DMS114 treated with DMSO at 0.1 percent for 48 hours (cell line): ENCODE results near the gene TPX2.

ENCODE experiments used
- DNase-seq: peaks from one replicate; lab custom pipeline; 2025; ENCODE audit not compliant: unreplicated experiment; lab: John Stamatoyannopoulos, UW

TPX2 gene

DNA sequence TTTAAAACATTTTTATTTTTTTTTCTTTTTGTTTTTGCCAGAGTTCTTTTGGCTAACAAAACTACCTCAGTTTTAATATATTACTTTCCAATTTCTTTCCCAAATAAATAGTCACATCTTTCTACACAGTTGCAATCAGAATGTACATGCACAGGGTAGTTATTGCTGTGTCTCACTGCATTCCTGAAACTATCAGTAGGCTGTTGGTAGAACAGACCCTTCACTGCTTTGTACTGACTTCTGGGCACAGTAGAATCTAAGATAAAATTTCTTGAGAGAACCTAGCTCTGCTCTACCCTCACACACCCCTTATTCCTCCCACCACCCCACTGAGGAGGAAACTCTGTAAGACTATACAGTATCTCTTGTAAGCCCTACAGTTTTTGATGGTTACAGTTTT, 19.9 kb downstream of the TPX2 start:
- no peak for DNase-seq

DNA sequence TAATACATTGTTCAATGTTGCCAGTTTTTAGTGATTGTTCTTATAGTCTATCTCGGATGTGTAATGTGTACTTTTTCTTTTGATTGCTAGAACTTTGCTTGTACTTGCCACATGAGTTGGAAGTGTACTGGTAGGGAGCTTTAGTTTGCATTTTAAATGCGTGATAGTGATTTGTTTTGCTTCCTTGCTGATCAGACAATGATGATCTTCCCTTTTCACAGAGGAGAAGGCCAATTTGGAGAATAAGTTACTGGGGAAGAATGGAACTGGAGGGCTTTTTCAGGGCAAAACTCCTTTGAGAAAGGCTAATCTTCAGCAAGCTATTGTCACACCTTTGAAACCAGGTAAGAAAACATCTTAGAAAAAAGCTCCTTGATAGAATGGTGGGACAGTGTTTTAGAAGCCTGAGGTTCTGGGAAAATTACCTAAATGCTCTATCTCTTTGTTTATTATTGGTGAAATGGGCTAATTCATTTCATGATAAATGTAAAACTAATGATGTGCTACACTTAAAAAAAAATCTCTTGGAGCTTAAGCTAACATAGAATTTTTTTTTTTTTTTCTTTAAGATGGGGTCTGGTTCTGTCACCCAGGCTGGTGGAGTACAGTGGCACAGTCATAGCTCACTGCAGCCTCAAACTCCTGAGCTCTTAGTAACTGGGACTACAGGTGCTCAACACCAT, 20.9 kb downstream of the TPX2 start:
- no peak for DNase-seq

- DNase-seq = no peak
Observed at GRCh38 chr20:31760519-31761240, 21.6 kb downstream of the TPX2 start.

DNA sequence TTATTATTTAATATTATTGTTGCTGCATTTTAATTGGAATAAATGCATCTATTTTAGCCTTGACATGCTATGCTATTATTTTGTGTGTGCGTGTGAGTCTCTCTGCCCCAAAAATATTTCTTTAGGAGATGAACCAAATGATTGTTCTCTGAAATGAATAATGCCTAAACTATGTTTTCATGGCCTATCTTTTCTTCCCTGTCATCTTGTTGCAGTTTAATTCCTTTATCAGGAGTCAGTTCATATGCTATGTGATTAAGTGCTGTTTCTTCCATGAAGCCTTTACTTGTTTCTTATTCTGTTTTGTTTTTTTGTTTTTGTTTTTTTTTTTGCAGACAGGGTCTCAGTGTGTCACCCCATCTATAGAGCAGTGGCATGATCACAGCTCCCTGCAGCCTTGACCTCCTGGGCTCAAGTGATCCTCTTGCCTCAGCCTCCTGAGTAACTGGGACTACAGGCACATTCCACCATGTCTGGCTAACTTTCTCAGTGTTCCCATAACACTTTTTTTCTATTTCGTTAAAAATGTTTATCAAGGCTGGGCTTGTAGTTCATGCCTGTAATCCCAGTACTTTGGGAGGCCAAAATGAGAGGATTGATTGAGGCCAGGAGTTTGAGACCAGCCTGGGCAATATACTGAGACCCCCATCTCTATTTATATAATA, 25.7 kb downstream of the TPX2 start:
- no peak for DNase-seq

GRCh38 chr20:31767805-31768204, 28.7 kb downstream of the TPX2 start:
- no peak for DNase-seq

DNA sequence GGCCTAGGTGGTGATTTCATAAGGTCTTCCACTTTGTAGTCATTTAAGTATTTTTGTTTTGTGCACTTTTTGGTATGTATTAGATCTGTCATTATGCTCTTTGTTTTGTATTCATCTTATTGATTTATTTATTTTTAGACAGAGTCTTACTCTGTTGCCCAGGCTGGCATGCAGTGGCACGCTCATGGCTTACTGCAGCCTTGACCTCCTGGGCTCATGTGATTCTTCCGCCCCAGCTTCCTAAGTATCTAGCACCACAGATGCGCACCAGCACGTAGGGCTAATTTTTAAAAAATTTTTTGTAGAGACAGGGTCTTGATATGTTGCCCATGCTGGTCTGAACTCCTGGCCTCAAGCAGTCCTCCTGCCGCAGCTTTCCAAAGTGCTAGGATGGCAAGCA, 30.6 kb downstream of the TPX2 start:
- no peak for DNase-seq

- DNase-seq = no peak
Observed at GRCh38 chr20:31770243-31770642, 31.2 kb downstream of the TPX2 start.

GRCh38 chr20:31774408-31774807, 35.3 kb downstream of the TPX2 start:
- DNase-seq = no peak

DNA sequence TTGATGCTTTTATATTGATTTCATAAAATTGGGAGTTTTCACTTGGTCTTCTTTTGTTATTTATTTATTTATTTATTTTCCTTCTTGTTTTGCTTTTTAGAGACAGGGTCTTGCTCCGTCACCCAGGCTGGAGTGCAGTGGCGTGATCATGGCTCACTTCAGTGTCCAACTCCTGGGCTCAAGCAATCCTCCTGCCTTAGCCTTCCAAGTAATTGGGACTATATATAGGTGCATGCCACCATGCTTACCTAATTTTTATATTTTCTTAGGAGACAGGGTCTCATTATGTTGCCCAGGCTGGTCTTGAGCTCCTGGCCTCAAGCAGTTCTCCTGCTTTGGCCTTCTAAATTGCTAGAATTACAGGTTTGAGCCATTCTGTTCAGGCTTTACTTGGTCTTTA, 41.7 kb downstream of the TPX2 start:
- DNase-seq = no peak

GRCh38 chr20:31781945-31782344, 42.9 kb downstream of the TPX2 start:
- no peak for DNase-seq

DNA sequence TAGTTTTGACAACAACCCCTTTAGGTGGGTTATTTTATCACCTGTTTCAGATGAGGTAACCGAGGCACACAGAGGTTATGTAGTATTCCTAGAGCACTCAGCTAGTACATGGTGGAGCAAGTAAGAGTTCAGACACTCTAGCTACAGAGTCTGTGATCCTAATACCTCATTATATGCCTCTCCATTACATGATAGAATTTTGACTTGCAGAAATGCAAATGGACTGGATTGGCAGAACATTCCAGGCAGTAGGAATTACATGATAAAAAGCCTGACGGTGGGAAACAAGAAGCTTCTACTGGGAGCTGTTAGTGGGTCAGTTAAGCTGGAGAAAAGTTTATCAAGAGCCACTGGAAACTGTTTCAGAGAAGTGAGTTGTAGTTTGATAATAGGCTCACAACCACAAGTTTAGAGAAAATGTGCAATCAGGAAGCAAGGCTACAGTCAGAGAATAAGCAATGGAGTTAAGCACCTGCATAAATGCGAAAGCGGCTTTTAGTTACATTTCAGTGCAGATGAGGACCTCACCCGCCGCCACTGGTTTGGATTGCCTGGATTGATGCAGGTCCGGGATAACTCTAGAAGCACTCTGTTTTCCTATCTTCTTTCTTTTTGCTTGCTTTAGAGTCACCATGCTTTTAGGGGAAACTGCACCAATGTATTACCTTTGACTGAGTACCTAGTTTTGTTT, 45.4 kb downstream of the TPX2 start:
- no peak for DNase-seq

- DNase-seq = no peak
Observed at GRCh38 chr20:31785089-31785488, 46.0 kb downstream of the TPX2 start.

- DNase-seq = no peak
Observed at GRCh38 chr20:31788578-31788977, 49.5 kb downstream of the TPX2 start.

GRCh38 chr20:31790401-31790800, 51.3 kb downstream of the TPX2 start:
- DNase-seq = no peak

DNA sequence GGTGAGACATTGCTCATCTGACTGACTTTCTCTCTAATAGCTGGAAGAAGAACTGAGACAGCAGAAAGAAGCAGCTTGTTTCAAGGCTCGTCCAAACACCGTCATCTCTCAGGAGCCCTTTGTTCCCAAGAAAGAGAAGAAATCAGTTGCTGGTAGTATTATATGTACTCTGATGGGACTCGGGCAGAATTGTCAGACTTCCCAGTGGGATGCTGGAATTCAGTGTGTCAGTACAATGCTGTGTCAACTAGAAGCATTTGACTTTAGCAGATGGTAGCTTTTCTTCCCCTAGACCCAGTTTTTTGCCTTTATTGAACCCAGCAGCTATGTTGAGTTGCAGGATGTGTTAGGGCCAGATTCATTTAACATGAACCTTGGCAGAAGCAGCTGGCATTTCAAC, 58.3 kb downstream of the TPX2 start:
- DNase-seq = no peak

DNA sequence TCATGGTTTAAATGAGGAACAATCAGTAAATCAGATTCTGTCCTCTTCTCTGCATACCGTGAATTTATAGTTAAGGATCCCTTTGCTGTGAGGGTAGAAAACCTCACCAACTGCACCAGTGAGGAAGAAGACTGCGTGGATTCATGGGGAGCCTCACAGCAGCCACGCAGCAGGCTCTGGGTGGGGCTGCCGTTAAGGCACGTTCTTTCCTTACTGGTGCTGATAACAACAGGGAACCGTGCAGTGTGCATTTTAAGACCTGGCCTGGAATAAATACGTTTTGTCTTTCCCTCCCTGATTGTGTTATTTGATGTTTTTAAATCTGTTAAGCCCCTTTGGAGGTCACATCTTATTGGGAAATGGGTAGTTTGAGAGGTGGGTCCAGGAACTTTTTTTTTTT, 62.4 kb downstream of the TPX2 start:
- DNase-seq = no peak

DNA sequence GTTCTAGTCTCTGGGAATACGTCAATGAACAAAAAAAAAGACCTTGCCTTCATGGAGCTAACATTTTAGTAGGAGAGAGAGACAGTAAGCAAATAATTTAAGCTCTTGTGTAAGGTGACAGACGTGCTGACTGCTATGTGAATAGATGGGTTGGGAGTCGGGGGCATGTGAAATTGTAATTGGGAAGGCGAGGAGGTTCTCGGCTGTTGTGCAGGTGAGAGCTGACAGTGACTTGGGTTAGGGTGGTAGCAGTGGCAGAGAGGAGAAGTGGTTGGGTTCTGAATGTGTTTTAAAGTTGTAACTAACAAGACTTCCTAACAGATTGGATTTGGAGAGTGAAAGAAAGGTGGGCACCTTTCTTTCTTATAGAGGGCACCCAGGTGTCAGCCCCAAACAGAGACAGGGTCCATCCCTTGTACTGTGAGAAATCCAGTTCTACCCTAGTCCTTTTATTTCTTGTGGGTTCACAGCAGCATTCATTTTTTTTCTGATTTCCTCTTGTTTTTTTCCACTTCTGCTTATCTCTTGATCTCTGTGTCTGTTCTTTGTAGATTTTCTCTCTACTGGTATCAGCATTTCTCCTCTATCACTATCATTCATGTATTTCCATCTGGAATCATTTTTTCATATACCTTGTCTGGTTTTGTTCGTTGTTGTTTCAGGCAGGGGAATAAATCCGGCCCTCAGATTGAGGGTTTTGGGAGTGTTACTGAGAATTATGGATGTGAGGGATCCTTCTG, 64.6 kb downstream of the TPX2 start:
- no peak for DNase-seq

DNA sequence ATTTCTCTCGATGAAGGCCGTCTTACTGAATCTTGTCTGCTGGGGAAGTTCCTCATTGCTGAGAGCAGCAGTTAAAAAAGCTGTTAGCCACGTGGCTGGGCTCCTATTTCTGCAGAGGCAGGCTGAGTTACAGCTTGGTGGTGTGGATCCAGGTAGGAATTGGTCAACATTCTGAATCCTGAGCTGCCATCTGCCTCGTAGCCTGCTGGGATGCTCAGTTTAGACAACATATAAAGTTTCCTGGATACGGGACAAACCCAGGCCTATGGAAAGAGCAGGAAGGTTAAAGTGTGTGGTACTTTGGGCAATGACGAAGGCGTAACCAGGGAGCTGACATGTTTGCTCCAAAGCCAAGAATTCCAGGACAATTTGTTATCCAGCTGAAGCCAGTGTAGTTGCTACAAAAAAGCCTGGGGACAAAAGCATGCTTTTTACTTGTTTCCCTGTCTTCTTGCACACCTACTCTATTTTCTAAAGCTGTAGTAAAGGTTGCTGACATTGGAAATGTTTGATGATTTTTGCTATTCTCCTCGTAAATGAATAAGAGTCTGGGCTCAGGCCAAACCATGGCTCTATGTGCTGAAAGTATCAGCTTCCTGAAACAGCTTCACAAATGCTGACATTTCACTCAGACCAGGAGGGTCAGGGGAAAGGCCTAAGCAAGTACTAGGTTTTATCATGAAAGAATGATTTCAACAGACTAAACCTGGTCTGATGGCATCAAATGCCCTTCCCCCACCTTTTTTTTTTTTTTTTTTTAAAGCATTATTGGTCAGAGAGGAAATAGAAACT, 67.7 kb downstream of the TPX2 start:
- no peak for DNase-seq

GRCh38 chr20:31808481-31808880, 69.4 kb downstream of the TPX2 start:
- DNase-seq = no peak

DNA sequence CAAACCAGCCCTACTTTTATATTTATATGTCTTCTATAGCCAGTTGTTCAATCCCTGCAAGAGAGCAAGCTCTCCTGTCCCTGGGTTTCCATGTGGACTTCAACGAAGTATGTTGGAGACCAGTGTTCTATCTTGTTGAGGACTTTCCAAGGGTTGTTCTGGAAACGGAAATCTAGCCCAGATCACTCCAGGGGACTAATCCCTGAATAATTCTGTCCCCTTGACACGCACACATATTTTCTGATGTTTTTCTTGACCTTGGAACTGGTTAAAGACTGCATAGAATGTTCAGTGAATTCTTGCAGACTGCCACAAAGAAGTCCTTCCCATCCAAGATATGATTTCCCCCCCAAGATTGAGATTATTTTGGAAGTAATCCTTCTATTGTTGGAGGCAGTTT, 70.6 kb downstream of the TPX2 start:
- no peak for DNase-seq
